ENCODE measurements around the gene LYPD8. TPM values are rescaled to one million over a fixed set of nuclear protein-coding genes. Genes with fewer than 3 reads are reported as not detected.

The LYPD8 gene
- total and polyA plus RNA-seq, 8 donors, result not detected

- intact Hi-C loops (cut with DNase I), result no loop called here
- Histone ChIP-seq H3K27ac (no peak overlapping the region), H3K9me3 (no peaks in the 10 kb centered on the region), H3K4me1 (no peaks in the 10 kb centered on the region), H3K27me3 (no peaks in the 10 kb centered on the region), H3K4me3 (no peak overlapping the region), H3K36me3 (no peaks in the 10 kb centered on the region)
- TF ChIP-seq, protein P1, sequence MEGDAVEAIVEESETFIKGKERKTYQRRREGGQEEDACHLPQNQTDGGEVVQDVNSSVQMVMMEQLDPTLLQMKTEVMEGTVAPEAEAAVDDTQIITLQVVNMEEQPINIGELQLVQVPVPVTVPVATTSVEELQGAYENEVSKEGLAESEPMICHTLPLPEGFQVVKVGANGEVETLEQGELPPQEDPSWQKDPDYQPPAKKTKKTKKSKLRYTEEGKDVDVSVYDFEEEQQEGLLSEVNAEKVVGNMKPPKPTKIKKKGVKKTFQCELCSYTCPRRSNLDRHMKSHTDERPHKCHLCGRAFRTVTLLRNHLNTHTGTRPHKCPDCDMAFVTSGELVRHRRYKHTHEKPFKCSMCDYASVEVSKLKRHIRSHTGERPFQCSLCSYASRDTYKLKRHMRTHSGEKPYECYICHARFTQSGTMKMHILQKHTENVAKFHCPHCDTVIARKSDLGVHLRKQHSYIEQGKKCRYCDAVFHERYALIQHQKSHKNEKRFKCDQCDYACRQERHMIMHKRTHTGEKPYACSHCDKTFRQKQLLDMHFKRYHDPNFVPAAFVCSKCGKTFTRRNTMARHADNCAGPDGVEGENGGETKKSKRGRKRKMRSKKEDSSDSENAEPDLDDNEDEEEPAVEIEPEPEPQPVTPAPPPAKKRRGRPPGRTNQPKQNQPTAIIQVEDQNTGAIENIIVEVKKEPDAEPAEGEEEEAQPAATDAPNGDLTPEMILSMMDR (IDR thresholded peaks at IDR 0.05), result no peak
- DNase-seq (no peak), FAIRE-seq (no peak), ATAC-seq (no peak)
- WGBS, 2 donors, result 90 to 92% methylated on average over 2 of the region's 2 CpGs
Measured at GRCh38 chr1:248753708-248754280, 1.8 kb downstream of the LYPD8 start.

- H3K27ac ChIP-seq, result no peak overlapping the region
- no peak overlapping the region for H3K4me3 ChIP-seq
- FAIRE-seq, result no peak
- no peaks in the 10 kb centered on the region for H3K27me3 ChIP-seq
- intact Hi-C loops (cut with DNase I), result no loop called here
- WGBS, 2 donors, result 84 to 86% methylated on average over 1 of the region's 1 CpG
- H3K36me3 ChIP-seq, result no peaks in the 10 kb centered on the region
- TF ChIP-seq, protein P1 (IDR thresholded peaks at IDR 0.05), result no peak
- no peak for DNase-seq
- ATAC-seq, result no peak
- no peaks in the 10 kb centered on the region for H3K4me1 ChIP-seq
- H3K9me3 ChIP-seq, result no peaks in the 10 kb centered on the region
Measured at GRCh38 chr1:248753029-248753594, 2.4 kb downstream of the LYPD8 start.

DNA sequence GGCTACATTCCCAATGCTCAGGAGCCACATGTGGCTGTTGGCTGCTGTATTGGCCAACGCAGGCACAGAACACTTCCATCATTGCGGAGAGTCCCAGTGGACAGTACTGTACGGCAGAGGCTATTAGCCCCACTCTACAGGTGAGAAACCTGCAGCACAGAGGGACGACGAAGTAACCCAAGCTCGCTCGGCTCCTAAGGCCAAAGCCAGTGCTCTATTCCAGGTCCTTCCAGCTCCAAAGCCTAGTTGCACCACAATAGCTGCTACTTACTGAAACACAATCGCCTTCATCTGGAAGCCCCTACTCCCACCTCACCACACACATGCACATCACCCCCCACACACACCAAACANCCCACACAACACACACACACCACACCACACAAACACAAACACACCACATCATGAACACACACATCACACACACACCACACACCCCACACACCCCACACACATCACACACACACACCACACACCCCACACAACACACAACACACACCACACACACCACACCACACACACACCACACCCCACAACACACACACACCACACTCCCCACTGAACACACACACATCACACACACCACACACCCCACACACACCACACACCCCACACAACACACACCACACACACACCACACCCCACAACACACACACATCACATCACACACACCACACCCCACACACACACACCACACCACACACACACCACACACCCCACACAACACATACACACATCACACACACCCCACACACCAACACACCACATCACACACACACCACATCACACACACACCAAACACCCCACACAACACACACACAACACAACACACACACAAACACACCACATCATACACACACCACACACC is 3.2 kb downstream of the LYPD8 start:
- Histone ChIP-seq H3K36me3 (no peaks in the 10 kb centered on the region), H3K9me3 (no peaks in the 10 kb centered on the region), H3K27ac (no peak overlapping the region), H3K4me3 (no peak overlapping the region), H3K27me3 (no peaks in the 10 kb centered on the region), H3K4me1 (no peaks in the 10 kb centered on the region)
- 77 to 78% methylated on average over 8 of the region's 8 CpGs for WGBS, 2 donors
- intact Hi-C loops (cut with DNase I), result no loop called here
- FAIRE-seq (no peak), ATAC-seq (no peak), DNase-seq (no peak)
- TF ChIP-seq, protein P1 (IDR thresholded peaks at IDR 0.05), result no peak

DNA sequence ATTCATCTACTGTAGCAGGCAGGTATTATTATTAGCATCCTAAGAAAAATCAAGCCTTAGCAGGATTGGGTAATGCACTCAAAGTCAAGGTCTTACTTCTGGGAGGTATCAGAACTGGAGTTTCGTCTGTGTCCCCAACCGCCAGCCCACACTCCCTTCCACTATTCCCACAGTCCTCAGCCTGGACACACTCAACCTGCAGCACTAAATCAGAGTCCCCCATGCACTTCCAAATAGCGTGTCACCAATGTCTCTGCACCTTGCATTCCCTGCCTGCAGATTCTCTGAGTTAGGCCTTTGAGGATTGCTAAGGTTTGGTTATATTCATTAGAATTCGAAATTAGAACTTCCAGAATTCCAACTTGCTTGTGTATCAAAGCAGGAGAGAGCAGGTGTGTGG is 3.9 kb downstream of the LYPD8 start:
- intact Hi-C loops (cut with DNase I), result no loop called here
- ATAC-seq, result no peak
- Histone ChIP-seq H3K36me3 (no peaks in the 10 kb centered on the region), H3K27ac (no peak overlapping the region), H3K27me3 (no peaks in the 10 kb centered on the region), H3K4me3 (no peak overlapping the region), H3K4me1 (no peaks in the 10 kb centered on the region), H3K9me3 (no peaks in the 10 kb centered on the region)
- WGBS, 2 donors, result 73 to 77% methylated on average over 4 of the region's 4 CpGs
- no peak for FAIRE-seq
- TF ChIP-seq, protein P1 (IDR thresholded peaks at IDR 0.05), result no peak
- DNase-seq, result no peak

DNA sequence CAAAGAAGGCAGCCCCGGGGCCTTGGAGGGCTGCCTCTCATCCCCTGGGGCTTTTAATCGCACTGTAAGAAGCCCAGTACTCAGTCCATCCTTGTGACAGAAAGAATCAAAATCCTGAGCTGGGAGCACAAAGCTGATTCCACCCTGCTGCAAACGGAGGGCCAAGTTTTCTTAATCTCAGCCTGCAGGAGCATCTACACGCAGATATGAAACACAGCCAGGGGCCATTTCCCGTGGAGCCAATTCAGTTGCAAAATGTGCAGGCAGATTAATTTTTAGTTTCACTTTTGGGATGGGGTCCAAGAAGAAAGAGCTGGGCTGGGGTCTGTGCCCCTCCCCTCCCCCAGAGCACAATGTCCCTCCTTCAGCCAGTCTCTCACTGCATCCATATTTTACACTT is 4.4 kb downstream of the LYPD8 start:
- Histone ChIP-seq H3K4me3 (no peak overlapping the region), H3K27ac (no peak overlapping the region), H3K36me3 (no peaks in the 10 kb centered on the region), H3K4me1 (no peaks in the 10 kb centered on the region), H3K9me3 (no peaks in the 10 kb centered on the region), H3K27me3 (no peaks in the 10 kb centered on the region)
- no peak for ATAC-seq
- no peak for FAIRE-seq
- TF ChIP-seq, protein P1 (IDR thresholded peaks at IDR 0.05), result no peak
- intact Hi-C loops (cut with DNase I), result no loop called here
- no peak for DNase-seq
- 65 to 66% methylated on average over 5 of the region's 5 CpGs for WGBS, 2 donors

Data from pancreas (tissue), 10 donors.